Endothelial cell (in vitro differentiated cells): ENCODE measurements around the gene SMCO4. TPM values are rescaled to one million over a fixed set of nuclear protein-coding genes. Genes with fewer than 3 reads are reported as not detected.

Experiments used
- DNase-seq: peaks from one replicate; pipeline ENCODE4 v3.0.0; 2021; ENCODE audit warnings: low spot score
- H3K27ac Mint-ChIP-seq: one replicate; pipeline ENCODE4 v1.8.0; 2021; ENCODE audit warnings: mixed read lengths, inconsistent platforms; ENCODE audit not compliant: unreplicated experiment
- H3K27me3 Mint-ChIP-seq: one replicate; pipeline ENCODE4 v1.8.0; 2021; ENCODE audit warnings: mild to moderate bottlenecking, moderate library complexity, mixed read lengths, inconsistent platforms; ENCODE audit not compliant: unreplicated experiment
- H3K36me3 Mint-ChIP-seq: one replicate; pipeline ENCODE4 v1.8.0; 2021; ENCODE audit warnings: mild to moderate bottlenecking, low read depth, mixed read lengths, inconsistent platforms; ENCODE audit not compliant: unreplicated experiment
- H3K4me1 Mint-ChIP-seq: one replicate; pipeline ENCODE4 v1.8.0; 2021; ENCODE audit warnings: mild to moderate bottlenecking, mixed read lengths, inconsistent platforms; ENCODE audit not compliant: unreplicated experiment
- H3K4me3 Mint-ChIP-seq: one replicate; pipeline ENCODE4 v1.8.0; 2021; ENCODE audit warnings: mild to moderate bottlenecking, mixed read lengths, inconsistent platforms; ENCODE audit not compliant: unreplicated experiment
- H3K9me3 Mint-ChIP-seq: one replicate; pipeline ENCODE4 v1.8.0; 2021; ENCODE audit warnings: mixed read lengths, inconsistent platforms; ENCODE audit not compliant: unreplicated experiment
- CTCF ChIP-seq: fragments of 200-600 bp; sonication (generic); IDR thresholded peaks from one replicate; pipeline ENCODE4 v1.5.0; 2021; ENCODE audit warnings: antibody characterized with exemption; ENCODE audit not compliant: unreplicated experiment
- total RNA-seq: library from RNA; stranded (reverse); fragmentation: NEBNext Ultra II Directional; extraction: Animal tissue kit (Norgen Biotek cat#: 25700); gene quantifications from one replicate; pipeline ENCODE4 v1.2.1, GENCODE V29; 2021; ENCODE audit not compliant: unreplicated experiment

Gene SMCO4
- total RNA-seq, 1 donor from 2014 or later, result 23.7 TPM

DNA sequence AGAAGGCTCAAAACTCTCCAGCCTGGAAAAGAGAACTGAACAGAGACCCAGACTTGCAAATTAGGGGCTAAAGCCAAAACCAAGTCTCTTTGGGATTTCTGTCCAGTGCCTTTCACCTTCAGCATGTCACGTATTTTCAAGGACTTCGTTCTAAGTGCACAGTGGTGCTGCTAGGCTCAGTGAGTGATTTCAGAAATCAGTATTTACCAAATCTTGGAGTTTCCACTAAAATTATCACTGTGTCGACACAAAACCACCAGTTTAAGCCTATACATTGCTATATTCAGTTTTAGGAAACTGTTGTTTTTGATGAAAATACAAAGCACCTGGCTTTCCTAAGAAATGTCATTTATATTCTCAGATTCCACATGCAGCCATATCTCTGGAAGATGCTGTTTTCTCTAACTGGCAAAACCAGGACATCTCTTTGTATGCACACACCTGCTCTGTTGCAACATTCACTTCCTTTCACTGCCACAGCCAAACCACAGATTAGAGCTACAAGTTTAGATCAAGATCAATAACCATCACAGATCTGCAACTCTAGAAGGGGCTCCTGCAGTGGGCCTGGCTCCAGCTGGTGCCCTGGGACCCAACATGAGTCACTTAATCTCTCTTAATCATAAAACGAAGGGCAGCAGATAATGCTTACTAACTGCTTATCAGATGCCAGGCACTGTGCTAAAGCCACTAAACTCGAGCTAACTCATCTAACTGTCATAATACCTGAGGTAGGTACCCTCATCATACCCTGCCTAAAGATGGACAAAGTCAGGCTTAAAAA lies 22.3 kb downstream of the SMCO4 start:
- Mint-ChIP-seq H3K27ac (no peak overlapping the region), H3K27me3 (peaks cover 2% of the 10 kb centered on the region), H3K36me3 (peaks cover 4% of the 10 kb centered on the region), H3K4me3 (no peak overlapping the region), H3K9me3 (no peaks in the 10 kb centered on the region), H3K4me1 (peaks cover 21% of the 10 kb centered on the region)
- DNase-seq, result no peak
- no peak for TF ChIP-seq CTCF

GRCh38 chr11:93519179-93519578 lies 24.0 kb downstream of the SMCO4 start:
- H3K4me1 Mint-ChIP-seq, result peaks cover 16% of the 10 kb centered on the region
- no peak for TF ChIP-seq CTCF
- H3K36me3 Mint-ChIP-seq, result peaks cover 4% of the 10 kb centered on the region
- no peak overlapping the region for H3K27ac Mint-ChIP-seq
- DNase-seq, result no peak
- no peak overlapping the region for H3K4me3 Mint-ChIP-seq
- H3K9me3 Mint-ChIP-seq, result no peaks in the 10 kb centered on the region
- H3K27me3 Mint-ChIP-seq, result peaks cover 4% of the 10 kb centered on the region

GRCh38 chr11:93518081-93518480 lies 25.1 kb downstream of the SMCO4 start:
- H3K36me3 Mint-ChIP-seq, result peaks cover 4% of the 10 kb centered on the region
- peaks cover 10% of the 10 kb centered on the region for H3K4me1 Mint-ChIP-seq
- TF ChIP-seq CTCF, result no peak
- peaks cover 4% of the 10 kb centered on the region for H3K27me3 Mint-ChIP-seq
- no peaks in the 10 kb centered on the region for H3K9me3 Mint-ChIP-seq
- no peak overlapping the region for H3K27ac Mint-ChIP-seq
- no peak for DNase-seq
- H3K4me3 Mint-ChIP-seq, result no peak overlapping the region

- Mint-ChIP-seq H3K4me1 (peaks cover 10% of the 10 kb centered on the region), H3K4me3 (no peak overlapping the region), H3K9me3 (no peaks in the 10 kb centered on the region), H3K27ac (no peak overlapping the region), H3K36me3 (peaks cover under 1% of the 10 kb centered on the region), H3K27me3 (peaks cover 4% of the 10 kb centered on the region)
- TF ChIP-seq CTCF, result no peak
- no peak for DNase-seq
Measured at GRCh38 chr11:93517611-93518010, 25.6 kb downstream of the SMCO4 start.

DNA sequence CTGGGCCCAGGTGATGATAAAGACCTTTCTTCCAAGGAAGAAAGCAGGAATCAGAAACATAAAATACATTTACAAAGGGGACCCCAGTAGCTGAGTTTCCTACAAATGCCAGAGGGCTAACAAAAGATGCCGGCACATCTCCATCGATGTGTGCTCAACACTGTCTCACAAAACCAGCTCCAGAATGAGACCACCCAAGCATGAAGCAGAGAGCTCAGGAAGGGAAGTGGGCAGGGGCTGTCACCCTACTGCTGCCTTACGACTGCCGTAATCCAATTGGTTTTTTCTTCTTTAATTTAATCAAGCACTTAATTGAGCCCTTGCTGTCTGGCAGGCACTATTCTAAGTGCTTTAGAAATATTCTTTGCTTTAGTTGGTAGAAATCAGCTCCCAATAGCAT lies 26.1 kb downstream of the SMCO4 start:
- TF ChIP-seq CTCF, result no peak
- Mint-ChIP-seq H3K4me3 (no peak overlapping the region), H3K9me3 (no peaks in the 10 kb centered on the region), H3K27ac (no peak overlapping the region), H3K4me1 (peaks cover 10% of the 10 kb centered on the region), H3K36me3 (no peaks in the 10 kb centered on the region), H3K27me3 (peaks cover 4% of the 10 kb centered on the region)
- no peak for DNase-seq
